ENCODE results near the gene RNF224.

RNF224 gene

DNA sequence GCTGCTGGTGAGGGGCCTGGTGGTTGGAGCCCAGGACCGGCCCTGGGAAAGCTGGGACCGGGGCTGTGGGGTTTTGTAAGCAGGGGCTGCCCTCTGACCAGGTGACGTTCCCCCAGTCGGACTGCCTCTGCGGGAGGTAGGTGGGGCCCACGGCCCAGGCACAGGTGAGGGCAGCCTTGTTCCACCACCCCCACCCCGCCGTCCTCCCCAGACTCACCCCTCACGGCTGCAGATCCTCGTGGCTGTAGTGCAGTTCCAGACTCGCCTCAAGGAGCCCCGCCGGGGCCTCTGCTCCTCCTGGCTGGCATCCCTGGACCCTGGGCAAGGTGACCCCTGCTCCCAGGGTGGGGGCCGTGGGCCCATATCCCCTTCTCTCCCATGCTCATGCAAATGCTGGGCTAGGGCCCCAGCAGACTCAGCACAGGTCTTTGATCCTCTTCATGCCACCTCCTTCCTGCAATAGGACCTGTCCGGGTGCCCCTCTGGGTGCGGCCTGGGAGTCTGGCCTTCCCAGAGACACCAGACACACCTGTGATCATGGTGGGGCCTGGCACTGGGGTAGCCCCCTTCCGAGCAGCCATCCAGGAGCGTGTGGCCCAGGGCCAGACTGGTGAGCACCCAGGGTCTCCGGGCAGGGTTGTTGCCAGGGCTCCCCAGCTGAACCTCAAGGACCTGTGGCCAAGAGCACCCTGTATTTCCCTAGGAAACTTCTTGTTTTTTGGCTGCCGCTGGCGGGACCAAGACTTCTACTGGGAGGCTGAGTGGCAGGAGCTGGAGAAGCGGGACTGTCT is 11.9 kb upstream of the RNF224 start:
- DNase-seq (ENCODE audit: low spot score) = no peak

DNA sequence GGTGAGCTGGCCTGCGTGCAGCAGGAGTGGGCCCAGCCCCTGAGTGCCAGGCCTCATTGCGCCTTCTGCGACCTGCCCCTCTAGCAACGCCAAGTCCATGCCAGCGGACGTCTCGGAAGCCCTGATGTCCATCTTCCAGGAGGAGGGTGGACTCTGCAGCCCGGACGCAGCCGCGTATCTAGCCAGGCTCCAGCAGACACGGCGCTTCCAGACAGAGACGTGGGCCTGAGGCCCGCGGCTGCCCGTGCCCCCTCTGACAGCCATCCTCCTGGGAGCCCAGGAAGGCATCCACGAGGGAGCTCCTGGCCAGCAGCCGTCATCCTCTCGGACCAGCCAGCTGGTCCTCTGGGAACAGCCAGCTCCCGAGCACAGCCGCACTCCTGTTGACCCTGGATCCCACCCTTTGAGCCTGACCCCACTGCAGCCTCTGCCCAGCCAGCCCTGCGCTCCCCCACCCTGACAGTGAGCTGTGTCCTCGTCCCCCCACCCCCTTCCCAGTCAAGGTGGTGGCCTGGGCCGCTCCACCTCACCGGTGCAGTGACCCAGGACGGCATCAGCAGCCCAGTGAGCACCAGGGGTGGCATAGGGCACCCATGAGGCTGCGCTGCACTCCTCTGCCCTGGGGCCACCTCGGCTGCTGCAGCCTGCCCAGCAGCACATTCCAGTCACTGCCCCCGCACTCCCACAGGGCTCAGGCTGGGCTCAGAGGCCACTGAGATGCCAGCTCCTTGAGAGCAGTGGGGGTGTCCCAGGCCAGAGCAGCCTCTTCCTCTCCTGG is 10.9 kb upstream of the RNF224 start:
- DNase-seq (ENCODE audit: low spot score) = no peak

DNA sequence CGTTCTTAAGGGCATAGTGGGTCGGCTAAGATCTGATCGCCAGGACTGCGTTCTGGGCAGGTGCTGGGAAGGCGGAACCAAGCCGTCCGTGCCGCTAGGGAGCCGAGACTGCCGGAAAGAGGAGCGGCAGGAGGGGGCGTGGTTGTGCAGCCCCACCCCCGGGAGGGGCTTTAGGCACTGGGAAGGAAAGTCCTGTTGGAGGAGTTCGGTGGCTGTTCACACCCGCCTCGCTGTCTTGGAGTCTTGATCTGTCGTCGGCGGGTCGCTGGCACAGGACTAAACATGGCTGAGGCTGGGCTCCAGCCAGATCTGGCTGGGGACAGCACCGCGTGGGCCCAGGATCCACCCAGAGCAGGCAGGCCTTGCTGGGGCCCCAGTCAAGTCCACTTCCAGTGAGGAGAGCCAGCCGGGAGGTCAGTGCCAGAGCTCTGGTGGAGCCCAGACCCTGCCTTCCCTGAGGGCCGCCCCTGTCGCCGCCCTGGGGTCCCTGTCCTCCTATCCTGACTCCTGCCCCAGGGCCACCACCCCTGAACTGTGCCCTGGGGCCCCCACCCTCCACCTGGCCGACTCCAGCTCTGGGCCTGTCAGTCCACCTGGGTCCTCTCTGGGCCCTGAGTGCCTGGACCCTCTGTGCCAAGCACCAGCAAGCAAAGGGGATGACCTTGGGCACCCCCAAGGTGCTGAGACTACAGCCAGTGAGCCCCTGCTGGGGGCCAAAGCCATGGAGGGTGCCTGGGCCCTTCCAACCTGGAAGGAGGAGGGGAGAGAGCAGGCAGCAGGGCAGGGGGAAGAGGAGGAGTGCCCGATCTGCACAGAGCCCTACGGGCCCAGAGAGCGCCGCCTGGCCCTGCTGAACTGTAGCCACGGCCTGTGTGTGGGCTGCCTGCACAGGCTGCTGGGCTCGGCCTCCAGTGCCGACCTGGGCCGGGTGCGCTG is 9.8 kb upstream of the RNF224 start:
- DNase-seq (ENCODE audit: low spot score) = no peak

DNA sequence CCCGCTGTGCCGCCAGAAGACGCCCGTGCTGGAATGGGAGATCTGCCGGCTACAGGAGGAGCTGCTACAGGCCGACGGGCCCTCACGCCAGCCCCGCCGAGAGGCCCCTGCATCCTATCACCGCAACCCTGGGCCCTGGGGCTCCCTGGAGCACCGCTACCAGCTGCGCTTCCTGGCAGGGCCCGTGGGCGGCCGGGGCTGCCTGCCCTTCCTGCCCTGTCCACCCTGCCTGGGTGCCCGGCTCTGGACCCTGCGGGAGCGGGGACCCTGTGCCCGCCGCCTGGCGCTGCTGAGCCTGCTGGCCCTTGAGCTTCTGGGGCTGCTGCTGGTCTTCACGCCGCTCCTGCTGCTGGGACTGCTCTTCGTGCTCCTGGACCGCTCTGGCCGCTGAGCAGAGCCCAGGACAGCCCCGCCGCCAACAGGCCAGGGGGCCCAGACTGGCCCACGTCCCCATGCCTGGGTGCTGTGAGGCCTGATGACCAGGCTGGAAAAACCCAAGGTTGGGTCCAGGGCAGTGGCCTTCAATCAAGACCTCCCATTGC is 9.0 kb upstream of the RNF224 start:
- no peak for DNase-seq (ENCODE audit: low spot score)

DNA sequence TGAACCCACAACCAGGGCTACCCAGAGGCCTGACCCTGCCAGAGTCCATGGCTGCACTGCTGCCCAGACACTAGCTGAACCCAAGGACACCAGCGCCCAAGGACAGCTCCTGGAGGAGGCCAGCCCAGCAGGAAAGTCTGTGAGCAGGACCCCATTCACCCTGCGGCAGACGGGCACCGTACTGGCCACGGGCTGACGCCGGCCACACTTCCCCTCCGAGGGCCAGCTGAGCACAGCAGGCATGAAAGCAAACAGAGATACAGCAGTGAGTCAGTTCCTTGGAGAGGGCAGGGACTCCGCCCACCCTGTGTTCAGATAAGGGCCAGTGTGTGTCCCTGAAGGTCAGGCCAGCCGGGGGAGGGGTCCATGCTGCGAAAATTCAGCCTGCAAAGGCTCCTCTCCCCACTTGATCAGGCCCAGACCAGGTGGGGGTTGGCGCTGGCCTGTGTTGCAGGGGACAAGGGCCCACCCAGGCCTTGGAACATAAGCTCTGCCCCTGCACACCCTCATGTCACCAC is 8.5 kb upstream of the RNF224 start:
- no peak for DNase-seq (ENCODE audit: low spot score)

DNA sequence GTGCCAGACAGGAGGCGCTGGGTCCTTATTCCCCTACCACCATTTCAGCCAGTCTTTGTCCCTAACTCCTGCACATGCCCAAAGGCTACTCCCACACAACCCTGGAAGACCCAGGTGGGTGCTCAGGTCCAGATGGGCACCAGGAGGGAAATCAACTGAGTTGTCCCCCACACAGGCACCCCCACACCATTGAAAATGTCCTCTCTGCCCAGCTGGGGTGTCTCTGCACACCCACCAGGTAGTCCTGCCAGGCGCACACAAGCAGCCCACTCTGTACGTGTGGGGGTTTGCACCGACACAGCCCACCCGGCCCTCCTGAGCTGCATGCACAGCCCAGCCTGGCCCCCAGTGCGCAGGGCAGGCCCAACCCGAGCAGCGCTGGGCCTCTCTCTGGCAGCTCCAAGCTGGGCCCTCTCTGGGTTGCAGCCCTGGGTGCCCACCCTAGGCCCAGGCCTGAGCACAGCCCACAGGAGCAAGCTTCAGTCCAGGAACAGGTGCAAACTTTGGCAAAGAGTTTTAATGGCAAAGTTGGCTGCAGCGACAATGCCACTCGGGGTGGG is 7.5 kb upstream of the RNF224 start:
- DNase-seq (ENCODE audit: low spot score) = no peak

DNA sequence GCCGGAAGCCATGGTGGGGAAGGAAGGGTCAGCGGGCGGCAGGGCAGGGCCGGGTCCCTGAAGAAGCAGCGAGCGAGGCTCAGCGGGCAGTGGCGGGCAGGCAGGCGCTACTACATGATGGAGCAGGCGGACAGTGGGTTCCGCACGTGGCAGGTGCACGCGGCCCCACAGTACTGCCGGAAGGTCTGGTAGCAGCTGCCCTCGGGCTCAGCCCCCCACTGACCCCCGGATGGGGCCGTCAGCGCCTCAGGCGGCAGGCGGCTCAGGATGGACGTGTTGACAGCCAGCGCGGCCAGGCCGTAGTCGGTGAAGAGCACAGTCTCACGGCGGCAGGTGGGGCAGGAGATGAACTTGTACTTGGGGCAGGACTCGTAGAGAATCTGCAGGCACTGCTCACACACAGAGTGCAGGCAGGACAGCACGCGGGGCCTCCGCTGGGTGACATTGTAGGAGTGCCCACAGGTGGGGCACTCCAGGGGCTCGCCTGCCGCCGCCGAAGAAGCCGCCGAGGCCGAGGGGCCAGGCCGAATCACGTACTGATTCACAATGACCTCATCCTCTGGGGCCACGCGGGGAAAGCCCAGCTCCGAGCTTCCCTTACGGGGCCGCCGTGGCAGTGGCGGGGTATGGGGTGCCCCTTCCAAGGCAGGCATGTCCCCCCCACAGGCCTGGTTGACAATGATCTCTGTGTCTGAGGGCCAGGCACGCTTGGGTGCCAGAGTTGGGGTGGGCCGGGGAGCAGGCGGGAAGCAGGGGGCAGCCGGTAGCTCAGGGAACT is 6.8 kb upstream of the RNF224 start:
- no peak for DNase-seq (ENCODE audit: low spot score)

DNA sequence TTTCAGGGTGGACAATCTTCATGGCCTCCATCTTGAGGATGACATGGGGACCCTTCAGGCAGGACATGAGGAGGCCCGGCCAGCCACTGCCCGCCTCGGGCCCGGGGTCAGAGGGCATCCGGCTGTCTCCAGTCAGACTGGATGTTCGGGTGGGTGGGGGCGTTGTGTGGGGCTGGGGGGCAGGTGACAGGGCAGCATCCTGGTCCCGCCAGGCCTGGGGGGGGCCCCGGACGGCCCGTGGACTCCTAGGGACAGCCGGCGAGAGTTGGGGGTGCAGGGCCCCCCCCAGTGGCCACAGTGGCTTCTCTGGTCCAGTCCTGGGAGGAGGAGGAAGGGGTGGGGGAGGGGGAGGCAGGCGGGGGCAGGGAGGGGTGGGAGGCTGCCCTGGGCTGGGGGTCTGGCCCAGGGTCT is 6.2 kb upstream of the RNF224 start:
- no peak for DNase-seq (ENCODE audit: low spot score)

DNA sequence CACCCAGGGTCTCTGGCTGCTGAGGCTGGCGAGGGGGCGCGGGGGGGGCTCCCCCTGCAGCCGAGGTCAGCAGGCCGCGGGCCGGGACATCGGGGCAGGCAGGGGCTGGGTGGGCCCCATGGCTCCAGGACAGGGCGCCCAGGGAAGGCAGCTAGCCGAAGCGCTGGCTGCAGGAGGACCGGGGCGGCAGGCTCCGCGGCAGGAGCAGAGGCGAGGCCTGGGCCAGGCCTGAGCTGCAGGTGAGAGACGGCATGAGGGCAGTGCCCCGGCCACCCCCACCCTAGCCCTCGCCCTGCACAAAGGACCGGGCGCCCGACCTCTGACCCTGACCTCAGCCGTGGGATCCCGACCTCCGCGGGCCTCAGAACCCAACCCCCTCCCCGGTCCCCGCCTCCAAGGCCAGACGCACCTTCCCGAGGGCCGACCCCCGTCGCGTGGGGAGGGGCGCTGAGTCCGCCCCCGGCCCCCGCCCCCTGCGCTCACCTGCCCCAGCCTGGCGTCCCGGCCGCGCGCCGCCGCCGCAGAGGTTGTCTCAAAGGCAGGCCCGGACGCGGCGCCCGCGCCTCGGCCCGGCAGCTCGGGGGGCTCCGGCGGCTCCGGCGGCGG is 5.7 kb upstream of the RNF224 start:
- DNase-seq (ENCODE audit: low spot score) = no peak

DNA sequence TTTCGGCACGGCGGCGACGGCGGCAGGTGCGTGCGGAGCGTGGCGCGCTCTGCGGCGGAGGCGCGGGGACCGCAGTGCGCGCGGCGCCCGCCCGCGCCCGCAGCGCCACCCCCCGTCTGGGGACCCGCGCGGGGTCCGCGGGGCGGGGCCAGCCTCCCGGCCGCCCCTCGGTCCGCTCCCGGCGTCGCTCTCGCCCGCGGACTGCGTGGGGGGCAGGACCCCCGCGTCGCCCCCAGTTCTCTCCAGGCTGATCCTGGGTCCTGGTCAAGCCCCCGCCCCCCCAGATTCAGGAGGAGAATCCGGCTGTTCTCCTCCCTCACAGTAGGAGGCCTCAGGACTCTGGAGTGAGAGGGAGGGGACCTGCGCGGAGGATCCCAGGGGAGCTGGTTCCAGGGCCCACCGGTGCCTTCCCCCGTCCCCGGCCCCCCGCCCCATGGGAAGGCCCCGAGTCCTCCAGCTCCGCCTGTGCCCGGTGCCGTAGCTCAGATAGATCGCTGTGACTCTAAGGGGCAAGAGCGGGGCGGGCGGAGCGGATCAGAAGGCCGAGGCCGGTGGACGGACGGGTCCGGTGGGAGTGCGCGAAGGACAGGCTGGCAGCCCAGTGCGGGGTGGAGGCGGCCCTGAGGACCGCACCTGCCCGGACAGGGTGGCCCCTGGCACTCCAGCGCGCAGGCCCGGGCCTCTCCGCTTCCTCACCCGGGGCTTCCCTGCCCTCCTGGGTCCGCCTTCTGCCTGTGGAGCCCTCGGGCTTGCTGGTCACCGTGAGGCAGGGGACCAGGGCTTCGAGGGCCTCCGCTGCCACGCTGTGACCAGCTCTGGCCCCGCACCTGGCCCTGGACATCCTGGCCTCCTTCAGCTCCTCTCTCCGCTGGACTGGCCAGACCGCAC is 4.9 kb upstream of the RNF224 start, which contains the start of gene RNF208:
Gene RNF208 (minus strand): TSS at position 51 of the 888 bp plus-strand sequence. CDS start 1,028 bp downstream, outside the sequence.
- no peak for DNase-seq (ENCODE audit: low spot score)

DNA sequence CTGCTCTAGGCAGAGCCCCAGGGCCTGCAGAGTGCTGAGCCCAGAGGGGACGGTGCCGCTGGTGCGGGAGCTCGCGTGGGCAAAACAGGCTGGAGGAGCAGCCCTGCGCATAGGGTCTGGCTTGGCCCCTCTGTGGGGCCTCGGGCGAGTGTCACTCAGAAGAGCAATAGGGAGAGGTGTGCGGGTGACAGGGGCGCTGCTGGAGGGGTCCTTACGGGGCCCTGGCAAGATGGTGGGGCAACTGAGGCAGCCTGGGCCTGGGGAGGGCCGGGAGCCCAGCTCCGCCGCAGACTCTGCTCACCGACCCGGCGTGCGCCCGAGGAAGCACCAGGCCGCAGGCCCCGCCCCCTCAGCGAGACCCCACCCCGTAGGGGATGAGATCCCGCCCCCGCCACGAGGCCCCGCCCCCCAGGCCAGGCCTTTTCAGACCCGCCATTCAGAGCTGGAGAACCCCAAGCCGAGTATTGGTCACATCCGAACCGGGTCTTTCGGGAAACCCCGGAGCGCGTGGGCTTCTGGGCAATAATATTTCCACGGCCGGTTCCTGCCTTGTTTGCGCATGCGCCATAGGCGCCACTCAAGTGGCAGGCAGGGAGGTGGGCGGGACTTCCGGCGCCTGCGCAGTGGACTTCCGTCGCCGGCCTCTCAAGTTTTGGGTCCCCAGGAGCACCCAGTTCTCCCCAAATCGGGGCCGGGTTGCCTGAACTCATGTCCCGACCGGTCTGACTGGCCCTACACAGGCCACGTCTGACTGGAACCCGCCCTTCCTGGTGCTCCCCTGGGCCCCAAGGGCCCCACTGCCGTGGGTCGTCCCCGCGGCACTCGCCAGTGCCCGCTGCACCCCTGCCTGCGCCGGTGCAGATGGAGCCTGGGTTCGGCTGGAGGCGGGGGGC is 4.0 kb upstream of the RNF224 start:
- DNase-seq (ENCODE audit: low spot score) = peak; percentile 98

DNA sequence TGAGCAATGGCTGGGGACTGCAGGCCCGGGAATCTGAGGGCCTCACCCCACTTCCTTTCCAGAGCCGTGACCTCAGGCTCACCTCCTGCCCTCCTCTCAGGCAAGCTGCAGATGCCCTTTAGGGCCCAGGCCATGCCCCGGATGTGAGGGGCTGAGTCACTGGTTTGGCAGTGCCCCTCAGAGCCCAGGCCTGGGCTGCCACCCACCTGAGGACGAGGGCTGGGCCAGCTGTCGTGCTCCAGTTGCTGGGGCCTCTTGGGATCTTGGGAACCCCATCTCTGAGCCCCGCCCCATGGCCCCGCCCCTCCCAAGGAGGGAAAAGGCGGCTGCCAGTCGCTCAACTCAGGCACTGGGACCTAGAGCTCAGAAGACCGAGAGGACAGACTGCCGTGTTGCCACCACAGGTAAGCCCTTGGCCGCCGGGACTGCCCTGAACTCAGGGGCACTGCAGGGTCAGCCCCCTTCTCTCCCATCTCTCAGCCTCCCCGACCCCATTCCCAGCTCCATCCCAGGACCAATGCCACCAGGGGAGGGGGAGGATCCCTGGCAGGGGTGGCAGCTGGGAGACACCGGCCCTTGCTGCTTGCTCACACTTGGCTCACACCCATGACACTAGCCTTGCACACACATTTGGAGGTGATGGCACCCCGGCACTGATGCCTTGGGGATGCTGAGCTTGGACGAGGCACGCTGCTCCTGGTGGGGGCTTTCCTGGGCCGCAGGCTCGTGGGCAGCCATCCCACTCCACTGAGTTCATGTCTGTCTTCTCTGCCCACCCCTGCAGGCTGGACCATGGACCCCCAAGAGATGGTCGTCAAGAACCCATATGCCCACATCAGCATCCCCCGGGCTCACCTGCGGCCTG is 2.2 kb upstream of the RNF224 start, which contains the start of gene CYSRT1:
Gene CYSRT1 (plus strand): TSS at position 345 of the 865 bp plus-strand sequence. CDS start 448 bp downstream, at position 793.
- DNase-seq (ENCODE audit: low spot score) = no peak

DNA sequence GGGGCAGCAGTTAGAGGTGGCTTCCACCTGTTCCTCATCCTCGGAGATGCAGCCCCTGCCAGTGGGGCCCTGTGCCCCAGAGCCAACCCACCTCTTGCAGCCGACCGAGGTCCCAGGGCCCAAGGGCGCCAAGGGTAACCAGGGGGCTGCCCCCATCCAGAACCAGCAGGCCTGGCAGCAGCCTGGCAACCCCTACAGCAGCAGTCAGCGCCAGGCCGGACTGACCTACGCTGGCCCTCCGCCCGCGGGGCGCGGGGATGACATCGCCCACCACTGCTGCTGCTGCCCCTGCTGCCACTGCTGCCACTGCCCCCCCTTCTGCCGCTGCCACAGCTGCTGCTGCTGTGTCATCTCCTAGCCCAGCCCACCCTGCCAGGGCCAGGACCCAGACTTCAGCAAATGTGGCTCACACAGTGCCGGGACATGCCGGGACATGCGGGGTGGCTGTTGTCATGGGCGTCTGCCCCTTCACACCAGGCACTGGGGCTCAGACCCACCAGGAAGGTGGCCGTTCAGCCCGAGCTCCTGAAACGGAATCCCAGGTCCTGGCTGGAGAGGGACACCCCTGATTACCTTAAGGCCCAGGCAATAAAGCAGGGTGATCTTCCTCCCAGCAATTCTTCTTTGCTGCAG is 1.5 kb upstream of the RNF224 start:
- no peak for DNase-seq (ENCODE audit: low spot score)

DNA sequence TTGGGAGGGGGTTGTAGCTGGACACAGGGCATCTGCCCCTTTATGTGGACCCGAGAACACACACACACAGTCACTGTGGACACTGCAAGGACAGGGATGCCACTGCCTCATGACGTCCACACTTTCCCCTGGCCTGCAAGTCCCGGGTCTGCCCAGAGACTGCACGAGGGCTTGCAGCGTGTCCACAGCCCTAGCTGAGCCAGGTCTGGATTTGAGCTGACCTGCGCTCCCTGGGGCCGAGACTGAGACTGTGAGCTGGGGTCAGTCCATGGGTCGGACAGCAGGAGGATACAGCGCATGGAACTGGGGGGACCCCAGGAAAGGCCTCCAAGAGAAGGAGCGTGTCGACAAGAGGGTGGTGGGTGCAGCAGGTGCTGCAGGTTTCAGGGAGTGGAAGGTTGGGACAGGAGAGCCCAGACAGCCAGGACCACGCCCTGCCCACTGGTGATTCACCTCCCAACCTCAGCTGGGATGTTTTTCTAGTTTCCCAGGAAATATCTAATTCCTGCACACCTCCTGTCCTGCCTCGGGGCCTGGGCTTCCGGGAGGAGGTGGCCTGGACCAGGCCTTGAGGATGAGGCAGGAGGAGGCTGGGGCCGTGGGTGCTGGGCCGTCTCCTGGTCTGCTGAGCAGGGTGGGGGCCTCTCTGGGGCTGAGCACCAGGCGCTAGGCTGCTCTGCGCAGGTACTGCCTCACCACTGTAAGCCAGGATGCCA is 806 bp upstream of the RNF224 start:
- DNase-seq (ENCODE audit: low spot score) = no peak

DNA sequence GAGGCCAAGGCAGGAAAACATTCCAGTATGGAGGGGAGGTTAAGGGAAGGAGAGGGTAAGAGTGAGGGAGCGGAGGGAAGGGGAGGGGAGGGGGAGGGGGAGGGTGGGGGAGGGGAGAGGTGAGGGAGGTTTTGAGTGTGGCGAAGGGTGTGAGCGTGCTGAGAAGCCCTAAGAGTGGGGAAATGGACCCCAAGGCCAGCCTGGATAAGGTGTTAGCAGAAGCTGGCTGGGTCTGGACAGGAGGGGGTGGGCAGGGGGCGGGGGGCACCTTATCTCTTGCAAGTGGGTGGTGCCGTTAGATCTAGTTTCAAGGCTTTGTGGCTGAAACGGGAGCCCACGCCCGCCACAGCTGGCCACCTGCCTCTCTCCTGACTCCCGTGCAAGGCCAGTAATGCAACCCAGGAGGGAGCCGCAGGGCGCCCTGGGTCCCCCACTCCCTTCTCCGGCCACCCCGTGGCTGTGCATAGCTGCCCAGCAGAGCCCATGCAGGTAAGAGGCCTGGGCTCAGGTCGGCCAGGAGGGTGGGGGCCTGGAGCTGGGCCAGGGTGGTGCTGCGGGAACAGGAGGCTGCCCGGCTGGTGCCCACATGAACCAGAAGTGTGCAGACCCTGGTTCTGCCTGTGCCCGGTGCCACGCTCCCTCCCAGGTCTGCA is 677 bp downstream of the RNF224 start:
- DNase-seq (ENCODE audit: low spot score) = no peak
